GM19372 (cell line): Measurements from ENCODE around the gene CSNK1G3.
"Not testable (repeated sequence)": the region's sequence is repeated elsewhere in the genome, so short reads cannot be mapped to it uniquely, and the experiment has no call there.

Experiments used
- ATAC-seq: cut with Tn5 transposase; IDR thresholded peaks from one replicate; pipeline ENCODE4 v1.9.1; 2021; ENCODE audit warnings: mild to moderate bottlenecking, low read depth, moderate library complexity; ENCODE audit not compliant: unreplicated experiment

The CSNK1G3 gene

GRCh38 chr5:123511648-123512605 lies at the start of gene CSNK1G3:
CSNK1G3 (plus strand) TSS chr5:123512177; CDS start chr5:123545664, 33,487 bp downstream.
- ATAC-seq, result peak; percentile 90

DNA sequence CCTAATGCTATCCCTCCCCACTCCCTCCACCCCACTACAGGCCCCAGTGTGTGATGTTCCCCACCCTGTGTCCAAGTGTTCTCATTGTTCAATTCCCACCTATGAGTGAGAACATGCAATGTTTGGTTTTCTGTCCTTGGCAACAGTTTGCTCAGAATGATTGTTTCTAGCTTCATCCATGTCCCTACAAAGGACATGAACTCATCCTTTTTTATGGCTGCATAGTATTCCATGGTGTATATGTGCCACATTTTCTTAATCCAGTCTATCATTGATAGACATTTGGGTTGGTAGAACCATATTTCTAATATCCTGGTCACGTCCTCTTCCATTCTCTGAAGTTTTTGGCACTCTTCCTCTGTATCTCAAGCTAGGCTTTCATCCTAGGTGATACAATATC lies 45.1 kb upstream of the CSNK1G3 start:
- ATAC-seq, result not testable (repeated sequence)

GRCh38 chr5:123471385-123471784 lies 40.6 kb upstream of the CSNK1G3 start:
- ATAC-seq, result no peak

- ATAC-seq, result no peak
Measured at GRCh38 chr5:123472150-123472924, 39.6 kb upstream of the CSNK1G3 start.

DNA sequence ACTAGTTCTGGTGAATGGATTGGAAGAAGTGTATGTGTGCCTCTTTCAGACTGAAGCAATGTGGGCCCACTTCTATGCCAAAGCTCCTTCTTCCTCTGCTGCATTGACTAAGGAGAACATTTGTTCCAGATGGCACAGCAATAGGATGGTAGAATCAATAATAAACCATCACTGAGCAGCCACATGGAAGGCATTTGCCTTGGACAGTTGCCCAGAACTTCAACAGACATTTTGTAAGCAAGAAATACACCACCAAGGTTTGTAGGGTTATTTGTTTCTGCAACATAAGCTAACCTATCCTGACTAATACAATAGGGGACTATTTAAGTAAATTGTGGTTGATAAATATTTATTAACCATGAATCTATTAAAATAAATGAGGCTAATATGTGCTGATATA lies 37.7 kb upstream of the CSNK1G3 start:
- ATAC-seq, result no peak

- no peak for ATAC-seq
Measured at GRCh38 chr5:123476731-123477130, 35.2 kb upstream of the CSNK1G3 start.

DNA sequence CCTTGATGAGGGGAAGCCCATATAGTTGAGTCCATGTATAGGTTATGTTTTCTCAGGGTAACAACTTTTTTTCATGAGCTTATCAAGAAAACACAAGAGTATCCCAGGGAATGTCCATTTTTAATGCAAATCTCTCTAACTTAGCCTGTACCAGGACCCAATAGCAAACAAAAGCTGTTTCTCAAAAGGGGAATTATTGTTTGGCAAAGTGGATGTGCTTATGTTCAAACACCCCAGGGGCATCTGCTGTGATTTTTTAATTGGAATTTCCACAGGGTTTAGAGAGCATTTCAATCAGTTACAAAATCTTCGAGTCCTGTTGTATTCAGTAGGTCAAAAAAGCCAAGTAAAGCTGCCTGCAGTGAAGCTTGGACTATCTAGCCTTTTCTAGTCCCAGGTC lies 33.4 kb upstream of the CSNK1G3 start:
- ATAC-seq, result no peak

GRCh38 chr5:123482258-123482657 lies 29.7 kb upstream of the CSNK1G3 start:
- ATAC-seq, result no peak

DNA sequence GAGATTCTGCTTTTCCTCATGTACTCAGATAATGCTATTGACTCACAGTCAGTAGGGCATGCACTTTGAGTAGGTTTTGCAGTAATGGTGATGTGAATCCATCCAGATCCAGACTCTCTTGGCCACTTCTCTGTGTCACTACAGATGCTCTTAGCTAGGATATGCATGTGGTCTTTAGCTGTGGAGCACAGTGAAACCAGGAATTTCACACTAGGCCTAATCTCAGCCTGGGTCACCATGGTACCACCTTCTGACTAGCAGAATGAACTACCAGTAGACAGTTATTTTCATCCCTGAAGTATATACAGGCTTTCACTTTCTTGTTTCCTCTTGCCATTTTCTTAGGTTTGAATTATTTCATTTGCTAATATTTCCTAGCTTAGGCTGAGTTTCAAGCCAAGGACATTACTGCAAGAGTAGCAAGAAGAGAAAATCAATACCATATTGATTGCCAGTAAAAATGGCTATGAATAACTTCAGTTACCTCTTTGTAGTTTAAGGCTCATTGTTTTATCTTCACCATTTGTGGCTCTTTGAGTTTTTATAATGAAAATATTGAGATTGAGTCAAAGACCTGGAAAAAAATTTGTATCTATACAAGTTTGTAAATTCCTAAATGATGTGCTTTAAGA lies 28.4 kb upstream of the CSNK1G3 start:
- ATAC-seq, result no peak

DNA sequence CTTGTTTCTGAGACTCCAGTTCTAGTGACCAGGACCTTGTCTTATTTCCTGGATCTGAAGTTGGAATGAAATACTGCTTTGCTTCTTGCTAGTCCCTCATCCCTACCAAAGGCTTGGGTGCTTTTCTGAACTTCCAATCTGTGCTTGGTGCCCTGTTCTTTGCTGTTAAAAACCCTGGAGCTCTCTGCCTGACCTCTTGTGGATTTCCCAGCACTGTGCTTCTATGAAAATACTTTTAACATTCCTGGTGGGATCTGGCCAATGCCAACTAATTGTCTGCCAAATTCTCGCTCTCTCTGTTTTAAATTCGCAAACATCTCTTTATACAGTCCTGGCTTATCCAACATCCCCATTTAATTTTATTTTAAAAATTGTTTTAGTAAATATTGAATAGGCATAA lies 26.7 kb upstream of the CSNK1G3 start:
- ATAC-seq, result no peak

- ATAC-seq, result no peak
Measured at GRCh38 chr5:123486951-123487655, 24.9 kb upstream of the CSNK1G3 start.

DNA sequence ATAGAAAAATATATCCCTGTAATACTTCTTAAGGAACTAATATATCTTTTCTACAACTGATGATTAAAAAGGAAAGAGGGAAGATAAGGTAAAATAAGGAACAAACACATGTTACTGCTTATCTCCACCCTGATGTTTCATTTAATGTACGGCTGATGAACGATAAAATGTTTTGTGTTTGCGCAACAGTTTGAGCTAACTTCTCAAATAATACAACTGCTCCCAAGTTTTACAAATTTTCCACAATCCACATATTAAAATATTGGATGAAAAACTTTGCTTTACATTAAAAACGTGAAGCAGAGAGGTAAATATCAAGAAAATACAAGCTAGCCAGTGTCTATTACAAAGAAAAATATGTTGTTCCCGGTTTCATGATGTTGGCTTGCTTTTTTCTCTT lies 21.0 kb upstream of the CSNK1G3 start:
- ATAC-seq, result no peak

DNA sequence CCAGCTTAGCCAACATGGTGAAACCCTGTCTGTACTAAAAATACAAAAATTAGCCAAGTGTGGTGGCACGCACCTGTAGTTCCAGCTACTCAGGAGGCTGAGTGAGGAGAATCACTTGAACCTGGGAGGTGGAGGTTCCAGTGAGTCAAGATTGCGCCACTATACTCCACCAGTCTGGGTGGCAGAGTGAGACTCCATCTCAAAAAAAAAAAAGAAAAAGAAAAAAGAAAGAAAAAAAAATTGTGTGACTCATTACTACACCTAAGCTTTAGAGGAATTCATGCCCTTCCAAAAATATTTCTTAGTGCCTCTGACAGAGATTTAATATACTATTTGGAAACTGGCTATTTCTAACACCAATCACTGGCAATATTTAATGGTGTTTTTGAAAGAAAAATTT lies 16.8 kb upstream of the CSNK1G3 start:
- ATAC-seq, result not testable (repeated sequence)

- ATAC-seq, result no peak
Measured at GRCh38 chr5:123496892-123497291, 15.1 kb upstream of the CSNK1G3 start.

- no peak for ATAC-seq
Measured at GRCh38 chr5:123500471-123500870, 11.5 kb upstream of the CSNK1G3 start.

- no peak for ATAC-seq
Measured at GRCh38 chr5:123502120-123502519, 9.9 kb upstream of the CSNK1G3 start.

DNA sequence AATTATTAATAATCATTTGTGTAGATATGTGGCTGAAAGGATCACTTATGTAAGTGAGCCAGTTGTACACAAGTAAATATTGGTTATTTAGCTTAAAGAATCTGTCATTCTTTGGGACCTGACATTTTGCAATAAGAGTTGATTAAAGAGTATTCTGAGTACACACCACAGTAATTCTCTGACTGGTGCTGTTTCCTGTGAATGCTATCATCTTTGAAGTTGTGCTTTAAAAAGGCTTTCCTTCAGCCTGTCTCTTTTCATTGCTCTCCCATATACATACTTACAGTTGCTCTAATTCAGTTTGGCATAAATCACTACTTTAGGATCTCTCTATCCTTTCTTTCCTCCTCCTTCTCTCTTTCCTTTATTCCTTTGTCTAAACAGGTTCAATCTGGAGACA lies 8.7 kb upstream of the CSNK1G3 start:
- no peak for ATAC-seq

GRCh38 chr5:123505633-123506032 lies 6.3 kb upstream of the CSNK1G3 start:
- no peak for ATAC-seq

GRCh38 chr5:123508441-123508840 lies 3.5 kb upstream of the CSNK1G3 start:
- ATAC-seq, result no peak

GRCh38 chr5:123511290-123511647 lies 708 bp upstream of the CSNK1G3 start:
- ATAC-seq, result no peak
